NCI-H748 (cell line): ENCODE data around the gene PIAS4.
"Not testable (repeated sequence)": the region's sequence is repeated elsewhere in the genome, so short reads cannot be mapped to it uniquely, and the experiment has no call there.

Experiments used
- DNase-seq: peaks from one replicate; lab custom pipeline; 2025; ENCODE audit not compliant: unreplicated experiment; lab: John Stamatoyannopoulos, UW

Gene PIAS4

GRCh38 chr19:3998667-3999412 is 8.7 kb upstream of the PIAS4 start:
- DNase-seq, result not testable (repeated sequence)

DNA sequence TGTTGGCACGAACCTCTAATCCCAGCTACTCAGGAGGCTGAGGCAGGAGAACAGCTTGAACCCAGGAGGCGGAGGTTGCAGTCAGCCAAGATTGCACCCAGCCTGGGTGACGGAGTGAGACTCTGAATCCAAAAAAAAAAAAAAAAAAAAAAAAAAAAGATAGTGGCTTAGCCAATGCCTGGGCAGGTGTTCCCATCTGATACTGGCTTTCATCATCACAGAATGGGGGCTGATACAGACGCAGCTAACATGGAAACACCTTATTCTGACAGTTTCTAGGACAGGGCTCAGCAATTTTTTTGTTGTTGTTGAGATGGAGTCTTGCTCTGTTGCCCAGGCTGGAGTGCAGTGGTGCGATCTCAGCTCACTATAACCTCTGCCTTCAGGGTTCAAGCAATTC is 6.7 kb upstream of the PIAS4 start:
- DNase-seq, result not testable (repeated sequence)

- DNase-seq, result not testable (repeated sequence)
These were observed 2.1 kb upstream of the PIAS4 start for GRCh38 chr19:4005436-4005835.

- DNase-seq, result peak; percentile 32
These were observed 452 bp downstream of the PIAS4 start for GRCh38 chr19:4007836-4008539.

DNA sequence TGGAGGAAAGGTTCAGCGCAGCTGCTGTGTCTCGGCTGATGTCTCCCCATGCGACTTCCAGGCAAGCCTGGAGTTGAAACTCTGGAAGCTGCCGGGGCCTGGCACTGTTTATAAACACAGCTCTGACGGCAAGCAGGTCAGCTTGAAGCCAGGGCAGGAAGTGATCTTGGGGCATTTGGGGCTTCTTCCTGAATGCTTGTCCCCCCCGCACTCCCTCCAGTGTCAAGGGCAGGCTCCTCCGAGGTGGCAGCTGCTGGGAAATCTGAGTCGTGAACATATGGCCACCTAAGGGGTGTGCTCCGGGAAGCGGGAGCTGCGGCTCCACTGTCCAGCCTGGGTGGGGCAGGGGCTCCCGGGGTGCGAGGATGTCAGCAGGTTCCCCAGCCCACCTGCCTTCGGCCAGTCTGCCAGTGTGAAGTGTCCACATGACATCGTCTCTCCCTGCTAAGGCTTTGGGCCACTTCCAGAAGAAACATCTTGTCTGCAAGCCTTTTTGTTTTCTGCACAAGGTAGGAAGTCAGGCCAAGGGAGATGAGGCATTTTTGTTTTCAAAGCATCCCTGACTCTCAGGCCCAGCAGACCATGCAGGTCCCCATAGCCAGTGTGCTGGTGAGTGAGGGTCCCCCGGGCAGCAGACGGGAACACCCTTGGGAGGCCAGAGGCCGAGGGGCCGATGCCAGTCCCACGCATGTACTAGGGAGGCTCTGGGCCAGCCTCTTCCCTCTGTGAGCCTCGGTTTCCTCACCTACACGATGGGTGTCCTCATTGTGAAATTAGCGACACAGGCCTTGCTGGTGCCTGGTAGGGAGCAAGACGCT is 2.7 kb downstream of the PIAS4 start:
- no peak for DNase-seq

- DNase-seq, result no peak
These were observed 3.2 kb downstream of the PIAS4 start for GRCh38 chr19:4010808-4011110.

DNA sequence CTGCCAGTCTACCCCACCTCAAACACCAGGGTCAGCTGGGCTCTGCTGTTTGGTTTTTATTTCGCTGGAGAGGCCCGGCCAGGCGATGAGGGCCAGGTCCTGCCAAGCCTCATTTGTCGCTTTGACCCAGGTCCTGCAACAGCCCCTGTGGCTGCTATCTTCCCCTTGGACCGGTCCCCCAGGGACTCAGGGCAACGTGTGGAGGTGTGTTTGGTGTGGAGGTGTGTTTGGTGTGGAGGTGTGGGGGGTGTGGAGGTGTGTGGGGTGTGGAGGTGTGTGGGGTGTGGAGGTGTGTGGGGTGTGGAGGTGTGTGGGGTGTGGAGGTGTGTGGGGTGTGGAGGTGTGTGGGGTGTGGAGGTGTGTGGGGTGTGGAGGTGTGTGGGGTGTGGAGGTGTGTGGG is 3.9 kb downstream of the PIAS4 start:
- DNase-seq, result not testable (repeated sequence)

- peak; percentile 35 for DNase-seq
These were observed 4.8 kb downstream of the PIAS4 start for GRCh38 chr19:4012092-4012974.

- DNase-seq, result no peak
These were observed 5.6 kb downstream of the PIAS4 start for GRCh38 chr19:4012975-4013634.

GRCh38 chr19:4013886-4014540 is 6.5 kb downstream of the PIAS4 start:
- DNase-seq, result no peak

- no peak for DNase-seq
These were observed 7.3 kb downstream of the PIAS4 start for GRCh38 chr19:4014541-4015491.

DNA sequence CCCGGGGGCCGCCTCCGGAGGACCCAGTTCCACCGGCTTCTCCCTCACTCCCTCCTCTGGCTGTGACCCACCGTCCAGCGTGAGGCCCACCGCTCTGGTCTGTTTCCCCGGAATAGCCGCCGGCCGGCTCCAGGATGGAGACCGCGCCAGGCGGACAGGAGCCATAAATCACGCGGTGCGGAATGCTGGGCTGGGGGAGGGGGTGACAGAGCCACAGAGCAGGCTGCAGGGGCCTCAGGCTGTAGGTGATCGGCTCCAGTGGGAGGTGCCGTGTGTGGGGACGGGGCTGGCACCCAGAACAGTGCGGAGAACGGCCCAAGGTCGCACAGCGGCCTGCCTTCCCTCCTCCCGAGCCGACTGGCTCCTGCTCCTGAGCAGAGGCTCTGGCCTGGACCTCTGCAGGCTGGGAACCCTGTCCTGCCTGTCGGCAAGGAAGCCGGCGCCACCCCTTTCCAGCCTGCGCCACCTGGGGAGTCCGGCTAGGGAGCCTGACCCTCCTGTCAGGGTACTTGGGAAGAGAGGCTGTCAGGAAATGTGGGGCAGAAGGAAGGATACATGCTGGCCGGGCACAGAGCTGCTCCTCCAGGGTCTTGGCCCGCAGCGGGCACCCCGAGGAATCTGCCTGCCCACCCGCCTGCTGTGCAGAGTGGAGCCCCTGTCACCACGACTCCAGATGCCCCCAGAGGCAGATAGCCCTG is 8.3 kb downstream of the PIAS4 start:
- DNase-seq, result no peak

DNA sequence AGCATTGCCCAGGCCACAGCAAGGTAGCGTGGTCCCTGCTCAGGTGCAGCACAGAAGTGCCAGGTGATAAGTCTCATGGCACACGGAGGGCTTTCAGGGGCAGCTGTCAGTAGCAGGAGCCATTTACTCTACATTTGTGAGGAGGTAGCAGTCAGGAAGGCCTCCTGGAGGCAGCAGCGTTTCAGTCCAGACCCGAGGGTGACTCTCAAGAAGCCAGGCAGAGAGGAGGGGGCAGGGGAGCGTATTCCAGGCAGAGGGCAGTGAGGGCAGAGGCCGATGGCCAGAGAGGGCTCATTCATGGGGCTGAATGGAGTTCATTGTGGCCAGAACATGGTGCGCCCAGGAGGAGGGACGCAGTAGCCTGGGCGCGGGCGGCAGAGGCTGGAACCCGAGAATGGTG is 8.9 kb downstream of the PIAS4 start:
- no peak for DNase-seq

- DNase-seq, result no peak
These were observed 9.5 kb downstream of the PIAS4 start for GRCh38 chr19:4016903-4017638.

DNA sequence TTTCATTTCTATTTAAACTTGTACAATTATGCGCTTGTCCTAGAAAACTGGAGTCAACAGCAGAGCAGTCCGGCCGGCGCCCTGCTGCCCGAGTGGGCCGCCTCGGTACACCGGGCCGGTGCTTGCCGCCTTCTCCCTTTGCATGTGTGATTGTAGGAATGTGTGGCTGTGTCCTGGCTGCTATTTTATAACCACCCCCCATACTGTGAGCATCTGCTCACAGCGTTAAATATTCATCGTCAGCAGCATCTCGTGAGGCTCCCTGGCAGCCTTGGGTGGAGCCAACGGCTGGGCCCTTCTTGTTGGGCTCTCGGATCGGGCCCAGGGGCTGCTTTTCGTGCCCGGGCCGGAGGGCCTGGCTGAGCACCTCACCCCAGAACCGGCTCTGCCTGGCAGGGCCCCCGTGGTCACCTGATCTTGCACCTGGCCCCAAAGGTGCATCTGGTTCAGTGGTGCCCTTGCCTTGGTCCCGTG is 10.6 kb downstream of the PIAS4 start:
- no peak for DNase-seq

DNA sequence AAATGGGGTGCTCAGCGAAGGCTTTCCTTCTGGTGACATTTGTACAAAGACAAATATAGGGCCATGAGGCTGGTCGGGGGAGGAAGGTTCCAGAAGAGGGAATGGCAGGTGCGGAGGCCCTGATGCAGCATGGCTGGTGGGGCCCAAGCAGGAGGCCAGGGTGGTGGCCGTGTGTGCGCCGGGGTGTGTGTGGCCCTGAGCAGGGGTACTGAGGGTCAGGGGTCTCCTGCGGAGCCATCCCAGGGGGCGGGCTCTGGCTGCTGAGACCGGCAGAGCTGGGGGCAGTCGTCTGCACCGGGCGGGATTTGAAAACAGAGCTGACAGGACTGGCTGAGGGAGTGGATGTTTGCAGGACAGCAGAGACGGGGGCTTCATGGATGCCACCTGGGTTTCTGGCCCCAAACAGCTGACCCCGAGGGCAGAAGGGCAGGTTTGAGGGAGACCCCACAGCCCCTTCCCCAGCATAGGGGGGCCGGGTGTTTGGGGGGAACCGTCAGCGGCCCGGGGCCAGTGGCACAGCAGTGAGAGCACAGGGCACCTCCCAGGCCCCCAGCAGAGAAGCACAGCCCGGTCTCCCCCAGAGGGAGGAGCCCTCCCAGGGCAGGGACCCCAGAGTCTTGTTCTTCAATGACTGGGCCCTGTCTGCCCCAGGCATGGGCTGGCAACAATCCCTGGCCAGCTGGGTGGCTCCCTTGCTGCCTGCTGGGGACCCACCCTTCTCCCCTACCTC is 11.4 kb downstream of the PIAS4 start:
- no peak for DNase-seq

DNA sequence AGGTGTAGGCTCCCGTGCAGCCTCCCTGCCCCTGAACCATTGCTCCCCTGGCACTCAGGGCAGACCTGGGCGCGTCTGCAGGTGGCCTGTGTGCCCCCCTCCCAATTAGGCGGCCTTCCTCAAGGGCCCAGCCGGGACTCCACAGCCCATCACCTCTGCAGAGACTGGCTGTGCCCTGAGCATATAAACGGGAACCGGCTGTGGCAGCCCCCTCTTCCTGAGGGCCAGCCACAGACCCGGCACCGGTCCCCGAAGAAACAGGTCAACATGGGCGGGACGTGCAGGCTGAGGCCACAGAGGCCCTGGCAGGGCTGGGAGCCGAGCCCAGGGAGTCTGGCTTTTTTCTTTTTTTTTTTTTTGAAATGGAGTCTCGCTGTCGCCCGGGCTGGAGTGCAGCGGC is 12.0 kb downstream of the PIAS4 start:
- no peak for DNase-seq
